ENCODE measurements around the gene NUP35. TPM values are rescaled to one million over a fixed set of nuclear protein-coding genes. Genes with fewer than 3 reads are reported as not detected.

The NUP35 gene, protein sequence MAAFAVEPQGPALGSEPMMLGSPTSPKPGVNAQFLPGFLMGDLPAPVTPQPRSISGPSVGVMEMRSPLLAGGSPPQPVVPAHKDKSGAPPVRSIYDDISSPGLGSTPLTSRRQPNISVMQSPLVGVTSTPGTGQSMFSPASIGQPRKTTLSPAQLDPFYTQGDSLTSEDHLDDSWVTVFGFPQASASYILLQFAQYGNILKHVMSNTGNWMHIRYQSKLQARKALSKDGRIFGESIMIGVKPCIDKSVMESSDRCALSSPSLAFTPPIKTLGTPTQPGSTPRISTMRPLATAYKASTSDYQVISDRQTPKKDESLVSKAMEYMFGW
- polyA plus RNA-seq (2013, experiment 1 of 2; ENCODE audit: insufficient read length) = 10.2 TPM
- 8.8 TPM for polyA plus RNA-seq (2013, experiment 2 of 2; ENCODE audit: insufficient read length)

- peak; percentile 90 for DNase-seq
These were observed at the start of gene NUP35 for GRCh38 chr2:183124222-183124956. Gene NUP35, plus strand, starts transcription at chr2:183124443. Its CDS starts 15 bp downstream, at chr2:183124458.

DNA sequence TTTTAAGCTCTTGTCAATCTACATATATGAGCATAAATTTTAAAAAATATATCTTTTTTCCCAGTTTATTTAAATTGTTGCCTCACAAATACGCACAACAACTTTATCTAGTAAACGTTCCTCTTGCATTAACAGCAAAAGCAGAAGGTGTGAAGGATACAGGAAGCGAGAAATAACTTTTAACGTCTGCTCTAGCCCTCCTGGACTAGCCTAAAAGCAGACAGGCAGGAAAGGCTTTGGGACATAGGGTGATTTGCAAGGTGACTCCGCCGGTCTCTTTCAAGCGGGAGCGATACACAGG is 46.1 kb upstream of the NUP35 start:
- no peak for DNase-seq

- peak; percentile 89 for DNase-seq
These were observed 45.6 kb upstream of the NUP35 start, which contains the start of gene DUSP19 for GRCh38 chr2:183078464-183079138. Gene DUSP19, plus strand, starts transcription at chr2:183078747. Its CDS starts 187 bp downstream, at chr2:183078934.

- DNase-seq = peak; percentile 14
These were observed 45.0 kb upstream of the NUP35 start for GRCh38 chr2:183079139-183079775.

DNA sequence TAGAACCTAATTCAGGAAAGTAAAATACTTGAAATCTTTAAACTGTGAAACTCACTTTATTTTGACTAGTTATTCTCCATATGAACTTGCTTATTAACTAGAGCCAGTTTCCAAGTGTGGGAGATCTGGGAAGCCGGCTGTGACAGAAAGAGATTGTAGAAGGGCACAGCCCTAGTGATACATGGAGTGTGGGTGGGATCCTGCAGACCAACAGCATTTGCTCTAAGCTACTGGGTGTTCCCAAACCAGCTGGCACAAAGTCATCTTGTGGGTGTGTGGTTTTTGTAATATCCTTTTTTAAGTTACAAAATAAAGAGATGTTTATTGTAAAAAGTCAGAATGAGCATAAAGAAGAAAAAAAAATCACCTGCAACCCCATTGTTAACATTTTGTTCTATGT is 42.3 kb upstream of the NUP35 start:
- no peak for DNase-seq

- no peak for DNase-seq
These were observed 36.2 kb upstream of the NUP35 start for GRCh38 chr2:183088061-183088460.

DNA sequence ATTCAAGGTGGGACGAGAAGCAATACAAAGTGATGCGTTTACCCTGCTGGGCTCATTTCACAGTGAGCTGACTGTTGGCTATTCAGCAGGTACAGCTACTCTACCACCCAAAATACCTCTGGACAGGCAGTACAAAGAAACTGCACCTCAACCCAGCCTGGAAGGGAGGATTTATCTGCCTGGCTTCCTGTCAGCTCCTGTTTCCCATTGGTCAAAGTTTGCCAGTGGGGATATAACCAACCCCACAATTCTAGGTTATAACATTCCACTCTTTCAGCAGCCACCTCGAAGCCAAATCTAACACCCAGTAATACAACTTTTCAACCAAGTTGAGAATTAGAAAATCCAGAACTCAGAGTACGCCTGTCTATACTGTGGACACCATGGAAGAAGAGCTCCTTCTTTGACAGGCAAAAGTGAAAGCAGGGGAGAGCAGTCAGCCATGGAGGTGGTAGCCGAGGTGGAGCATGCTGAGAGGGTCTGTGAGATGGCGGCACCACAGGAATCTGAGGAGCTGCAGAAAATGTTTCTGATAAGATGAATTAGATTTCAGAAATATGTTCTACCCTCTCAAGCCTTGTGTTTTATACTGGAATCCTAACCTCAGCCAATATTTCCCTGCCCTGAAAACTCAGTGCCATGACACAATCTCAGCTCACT is 34.9 kb upstream of the NUP35 start:
- DNase-seq = no peak

GRCh38 chr2:183091318-183091953 is 32.8 kb upstream of the NUP35 start:
- DNase-seq = no peak

GRCh38 chr2:183091954-183092345 is 32.3 kb upstream of the NUP35 start:
- DNase-seq = no peak

DNA sequence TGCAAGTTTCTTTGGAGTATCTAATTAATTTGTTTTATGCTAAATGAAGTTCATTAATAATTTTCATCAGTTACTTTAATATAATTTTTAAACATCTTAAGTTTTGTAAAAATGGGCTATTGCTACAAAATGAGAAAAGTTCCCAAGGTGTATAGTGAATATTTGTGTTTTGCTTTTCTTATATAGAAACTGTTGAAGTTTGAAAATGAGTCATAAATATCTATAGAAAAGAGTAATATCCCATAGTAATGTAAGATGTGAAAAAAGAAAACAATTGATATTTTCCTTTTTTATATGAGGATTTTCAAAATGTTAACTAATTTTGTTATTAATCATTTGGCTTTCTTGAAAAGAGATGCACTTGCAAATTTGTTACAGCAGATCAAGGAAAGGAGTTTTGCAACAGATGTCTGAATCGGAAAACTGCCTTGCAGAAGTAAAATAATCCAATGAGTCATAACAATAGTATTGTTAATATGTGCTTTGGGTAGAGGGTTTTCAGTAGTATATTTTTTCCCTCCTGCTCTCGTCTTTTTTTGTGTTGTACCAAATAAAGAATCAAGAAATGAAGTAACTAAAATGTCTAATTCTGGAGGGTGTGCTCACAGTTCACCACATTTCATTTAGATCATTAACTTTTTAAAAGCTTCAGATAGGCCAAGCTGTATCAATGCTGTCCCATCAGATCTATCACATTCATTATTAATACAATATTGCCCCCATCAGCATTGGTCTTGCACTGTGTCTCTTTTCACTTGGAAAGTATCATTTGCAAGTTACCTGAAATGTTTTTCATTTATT is 30.2 kb upstream of the NUP35 start:
- peak; percentile 51 for DNase-seq

GRCh38 chr2:183105402-183106134 is 18.7 kb upstream of the NUP35 start:
- peak; percentile 8 for DNase-seq

GRCh38 chr2:183112577-183112976 is 11.7 kb upstream of the NUP35 start:
- no peak for DNase-seq

DNA sequence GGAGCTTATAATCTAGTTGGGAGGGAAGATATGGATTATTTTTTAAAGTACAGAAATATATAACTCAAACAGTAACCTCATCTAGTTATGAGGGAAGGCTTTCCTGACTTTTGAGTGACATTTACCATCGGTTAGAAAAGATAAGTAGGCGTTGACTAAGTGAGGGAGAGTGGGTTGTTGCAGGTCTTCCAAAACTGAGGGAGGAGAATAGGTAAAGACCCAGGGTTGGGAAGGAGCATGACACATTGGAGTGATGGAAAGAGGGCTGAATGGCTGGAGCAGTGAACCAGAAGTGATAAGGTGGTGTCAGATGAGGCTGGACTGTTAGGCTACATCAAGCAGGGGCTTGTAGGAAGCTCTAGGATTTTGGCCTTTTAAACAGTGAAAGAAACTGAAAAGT is 10.6 kb upstream of the NUP35 start:
- DNase-seq = no peak

- no peak for DNase-seq
These were observed 7.0 kb upstream of the NUP35 start for GRCh38 chr2:183117226-183117625.

- no peak for DNase-seq
These were observed 905 bp upstream of the NUP35 start for GRCh38 chr2:183123117-183123958.

- no peak for DNase-seq
These were observed 353 bp upstream of the NUP35 start for GRCh38 chr2:183123959-183124221.

DNA sequence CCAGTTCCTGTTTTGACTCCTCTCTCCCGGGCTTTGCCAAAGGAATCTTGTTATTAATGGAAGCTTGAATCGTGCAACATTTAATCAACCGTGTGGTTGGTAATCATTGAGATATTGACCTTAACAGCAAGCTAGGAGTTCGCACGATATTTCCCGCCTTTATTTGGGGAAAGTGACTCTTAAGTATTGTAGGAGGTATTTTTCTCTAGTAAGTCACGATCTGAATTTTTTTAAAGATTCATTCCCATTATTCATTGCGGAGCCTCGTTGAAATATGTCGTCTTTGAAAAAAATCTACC is 663 bp downstream of the NUP35 start:
- DNase-seq = no peak

- DNase-seq = no peak
These were observed 1.6 kb downstream of the NUP35 start for GRCh38 chr2:183125659-183126341.

- no peak for DNase-seq
These were observed 2.4 kb downstream of the NUP35 start for GRCh38 chr2:183126635-183127034.

All from fibroblast of skin of scalp (primary cell).